Muscle of leg (tissue), 11 donors: ENCODE measurements around the gene SLC19A1. TPM values are rescaled to one million over a fixed set of nuclear protein-coding genes. Genes with fewer than 3 reads are reported as not detected.

Experiments used
- DNase-seq: peaks from one replicate; pipeline ENCODE4 v3.0.0; 2013
- H3K27ac ChIP-seq: one replicate; pipeline ENCODE4 v1.5.1; 2013; ENCODE audit warnings: mild to moderate bottlenecking, low read length, control low read depth
- H3K27me3 ChIP-seq: one replicate; pipeline ENCODE4 v1.6.1; 2013; ENCODE audit warnings: low read length; ENCODE audit not compliant: control insufficient read depth, insufficient read depth
- H3K36me3 ChIP-seq: one replicate; pipeline ENCODE4 v1.6.1; 2013; ENCODE audit warnings: low read length; ENCODE audit not compliant: control insufficient read depth, insufficient read depth
- H3K4me1 ChIP-seq: one replicate; pipeline ENCODE4 v1.6.1; 2013; ENCODE audit warnings: low read length; ENCODE audit not compliant: control insufficient read depth, insufficient read depth
- H3K4me3 ChIP-seq: one replicate; pipeline ENCODE4 v1.5.1; 2013; ENCODE audit warnings: low read length, control low read depth
- H3K9me3 ChIP-seq: replicated peaks from 2 replicates; pipeline ENCODE4 v1.6.1; 2013; ENCODE audit warnings: low read depth, low read length; ENCODE audit not compliant: control insufficient read depth
- WGBS: methylation state at CpG from one replicate; pipeline ENCODE4 v1.1.5; 2013; ENCODE audit warnings: missing lambda C conversion rate; ENCODE audit not compliant: insufficient coverage; 5-methylcytosine and 5-hydroxymethylcytosine counted together
- polyA plus RNA-seq, 8 donors: library from polyadenylated mRNA; unstranded; fragments of 120-200 nt; gene quantifications; one replicate each; pipeline versions ENCODE4 v1.2.1 to v1.2.3, GENCODE V29; 2013; ENCODE audit warnings: inconsistent platforms in 1 of 8, low replicate concordance in 1 of 8; ENCODE audit not compliant: insufficient read length in 8 of 8, insufficient read depth in 1 of 8
- total RNA-seq: library from RNA; stranded (reverse); fragments of 120-200 nt; gene quantifications from one replicate; pipeline ENCODE4 v1.2.4, GENCODE V29; 2013

Gene SLC19A1
- total and polyA plus RNA-seq, 9 donors = 3.2 to 22.8 (median 12.8) TPM

DNA sequence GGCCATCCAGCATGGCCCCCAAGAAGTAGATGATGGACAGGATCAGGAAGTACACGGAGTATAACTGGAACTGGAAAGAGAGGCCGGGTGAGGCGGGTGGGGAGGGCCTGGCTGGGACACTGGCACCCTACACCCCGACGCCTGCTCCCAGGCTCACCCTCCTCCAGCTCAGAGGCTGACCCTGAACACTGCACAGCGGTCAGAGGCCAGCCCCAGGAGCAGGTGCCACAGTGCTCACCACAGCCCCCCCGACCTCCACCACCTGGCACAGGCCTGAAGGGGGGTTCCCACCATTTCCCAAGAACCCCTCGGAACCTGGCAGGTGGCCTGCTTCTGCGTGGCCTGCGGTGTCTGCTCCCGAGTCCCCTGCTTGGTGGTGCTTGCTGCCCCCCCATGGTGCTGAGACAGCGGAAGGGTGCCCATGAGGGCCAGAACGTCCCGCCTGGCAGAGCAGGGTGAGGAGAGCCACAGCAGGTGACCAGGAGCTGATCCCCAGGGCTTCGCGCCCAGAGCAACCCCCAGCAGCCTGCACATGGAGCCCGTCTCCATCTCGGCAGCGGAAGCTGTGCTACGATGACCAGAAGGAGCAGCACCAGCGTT, 26.1 kb downstream of the SLC19A1 start:
- Histone ChIP-seq H3K9me3 (peaks cover 20% of the 10 kb centered on the region), H3K27ac (no peak overlapping the region), H3K4me3 (no peak overlapping the region), H3K36me3 (peaks cover 52% of the 10 kb centered on the region), H3K27me3 (no peaks in the 10 kb centered on the region), H3K4me1 (no peaks in the 10 kb centered on the region)
- WGBS = 95% methylated on average over 16 of the region's 21 CpGs
- no peak for DNase-seq

DNA sequence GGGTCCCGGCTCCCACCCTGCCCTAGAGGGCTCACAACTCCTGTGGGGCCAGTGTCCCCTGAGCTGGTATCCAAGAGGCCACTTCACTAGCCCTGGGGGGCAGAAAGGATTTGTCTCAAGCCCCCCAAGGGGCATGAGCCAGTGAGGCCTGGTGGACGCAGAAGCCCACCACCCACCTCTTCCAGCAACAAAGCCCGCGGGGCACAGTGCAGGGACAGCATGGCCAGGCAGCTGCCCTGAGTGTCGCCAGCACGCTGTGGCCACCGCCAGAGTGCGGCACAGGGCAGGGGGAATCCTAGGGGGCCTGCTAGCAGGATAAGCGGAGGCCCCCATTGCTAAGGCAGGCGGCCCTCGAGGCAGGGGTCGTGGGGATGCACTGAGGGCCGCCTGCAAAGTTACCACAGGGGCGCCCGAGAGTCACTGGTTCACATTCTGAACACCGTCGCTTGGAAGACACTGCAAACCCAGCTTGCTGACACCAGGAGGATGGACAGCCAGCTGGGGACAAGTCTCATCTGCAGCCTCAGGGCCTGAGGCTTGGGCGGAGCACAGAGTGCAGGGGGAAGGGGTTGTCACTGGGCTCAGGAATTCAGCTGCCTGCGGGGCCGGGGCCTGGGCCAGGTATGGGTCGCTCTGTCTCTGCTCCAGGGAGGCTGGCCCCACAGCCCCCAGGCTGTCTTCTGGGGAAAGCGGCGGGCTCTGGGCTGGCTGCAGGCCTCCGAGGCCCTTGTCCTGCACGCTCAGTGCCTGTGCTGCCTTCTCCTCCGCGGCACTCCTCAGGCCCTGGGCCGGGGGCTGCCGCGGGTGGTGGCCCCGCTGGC, 26.8 kb downstream of the SLC19A1 start:
- WGBS = 89% methylated on average over 31 of the region's 31 CpGs
- Histone ChIP-seq H3K27me3 (no peaks in the 10 kb centered on the region), H3K36me3 (peaks cover 50% of the 10 kb centered on the region), H3K4me3 (no peak overlapping the region), H3K4me1 (no peaks in the 10 kb centered on the region), H3K27ac (no peak overlapping the region), H3K9me3 (peaks cover 13% of the 10 kb centered on the region)
- no peak for DNase-seq

- H3K36me3 ChIP-seq = peaks cover 50% of the 10 kb centered on the region
- no peak overlapping the region for H3K27ac ChIP-seq
- 89% methylated on average over 16 of the region's 22 CpGs for WGBS
- no peaks in the 10 kb centered on the region for H3K27me3 ChIP-seq
- H3K4me1 ChIP-seq = no peaks in the 10 kb centered on the region
- no peak for DNase-seq
- no peak overlapping the region for H3K4me3 ChIP-seq
- H3K9me3 ChIP-seq = peaks cover 9% of the 10 kb centered on the region
These were observed 27.8 kb downstream of the SLC19A1 start for GRCh38 chr21:45514311-45515021.

- Histone ChIP-seq H3K9me3 (peaks cover 5% of the 10 kb centered on the region), H3K27ac (no peak overlapping the region), H3K36me3 (peaks cover 50% of the 10 kb centered on the region), H3K27me3 (no peaks in the 10 kb centered on the region), H3K4me3 (no peak overlapping the region), H3K4me1 (no peaks in the 10 kb centered on the region)
- 81% methylated on average over 9 of the region's 11 CpGs for WGBS
- no peak for DNase-seq
These were observed 28.4 kb downstream of the SLC19A1 start for GRCh38 chr21:45513741-45514310.

DNA sequence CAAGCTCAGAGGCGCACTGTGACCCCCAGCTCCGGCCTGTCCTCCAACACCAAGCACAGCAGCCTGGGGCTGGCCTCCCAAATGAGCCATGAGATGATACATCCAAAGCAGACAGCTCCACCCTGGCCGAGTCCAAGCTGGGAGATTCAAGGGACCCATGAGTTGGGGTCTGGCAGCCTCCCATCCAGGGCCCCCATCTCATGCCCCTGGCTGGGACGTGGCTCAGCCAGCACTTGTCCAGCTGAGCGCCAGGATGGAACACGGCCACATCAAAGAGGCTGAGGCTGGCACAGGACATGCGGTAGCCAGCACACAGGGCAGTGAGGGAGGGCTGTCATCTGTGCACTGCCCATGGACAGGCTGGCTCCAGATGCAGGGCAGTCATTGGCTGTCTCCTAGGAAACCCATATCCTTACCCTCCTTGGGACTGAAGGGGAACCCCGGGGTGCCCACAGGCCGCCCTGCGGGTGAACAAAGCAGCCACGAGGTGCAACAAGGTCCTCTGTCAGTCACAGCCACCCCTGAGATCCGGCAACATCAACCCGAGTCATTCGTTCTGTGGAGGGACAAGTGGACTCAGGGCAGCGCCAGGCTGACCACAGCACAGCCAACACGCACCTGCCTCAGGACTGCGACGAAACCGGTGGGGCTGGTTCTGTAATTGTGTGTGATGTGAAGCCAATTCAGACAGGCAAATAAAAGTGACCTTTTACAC, 29.1 kb downstream of the SLC19A1 start:
- Histone ChIP-seq H3K36me3 (peaks cover 50% of the 10 kb centered on the region), H3K4me1 (no peaks in the 10 kb centered on the region), H3K27ac (no peak overlapping the region), H3K9me3 (peaks cover 2% of the 10 kb centered on the region), H3K4me3 (no peak overlapping the region), H3K27me3 (no peaks in the 10 kb centered on the region)
- 86% methylated on average over 17 of the region's 19 CpGs for WGBS
- DNase-seq = no peak

DNA sequence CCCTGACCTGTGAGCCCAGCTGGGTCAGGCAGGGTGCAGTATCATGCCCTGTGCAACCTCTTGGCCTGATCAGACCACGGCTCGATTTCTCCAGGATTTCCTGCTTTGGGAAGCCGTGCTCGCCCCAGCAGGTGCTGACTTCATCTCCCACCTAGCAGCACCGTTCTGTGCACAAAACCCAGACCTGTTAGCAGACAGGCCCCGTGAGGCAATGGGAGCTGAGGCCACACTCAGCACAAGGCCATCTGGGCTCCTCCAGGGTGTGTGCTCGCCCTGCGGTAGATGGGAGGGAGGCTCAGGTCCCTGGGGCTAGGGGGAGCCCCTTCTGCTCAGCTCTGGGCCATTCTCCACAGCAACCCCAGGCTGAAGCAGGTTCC, 29.6 kb downstream of the SLC19A1 start:
- no peaks in the 10 kb centered on the region for H3K27me3 ChIP-seq
- H3K4me1 ChIP-seq = no peaks in the 10 kb centered on the region
- H3K9me3 ChIP-seq = peaks cover 2% of the 10 kb centered on the region
- no peak overlapping the region for H3K27ac ChIP-seq
- no peak for DNase-seq
- no peak overlapping the region for H3K4me3 ChIP-seq
- peaks cover 50% of the 10 kb centered on the region for H3K36me3 ChIP-seq
- WGBS = 72% methylated on average over 4 of the region's 8 CpGs

GRCh38 chr21:45511661-45512431, 30.4 kb downstream of the SLC19A1 start:
- DNase-seq = no peak
- H3K36me3 ChIP-seq = peaks cover 49% of the 10 kb centered on the region

DNA sequence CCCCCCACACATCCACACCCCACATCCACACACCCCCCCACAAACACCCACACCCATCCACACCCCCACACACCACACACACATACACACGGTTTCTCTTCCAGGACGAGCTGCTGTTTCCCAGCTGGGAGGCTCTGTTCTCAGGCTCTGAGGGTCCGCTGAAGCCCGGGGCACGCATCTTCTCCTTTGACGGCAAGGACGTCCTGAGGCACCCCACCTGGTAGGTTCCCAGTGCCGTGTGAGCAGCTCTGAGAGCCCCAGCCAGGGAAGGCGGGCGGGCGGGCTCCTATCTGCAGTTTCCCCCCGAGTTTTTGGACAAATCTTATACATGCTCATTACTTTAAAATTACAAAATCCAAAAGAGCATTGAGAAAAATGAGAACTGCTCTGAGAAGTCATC, 31.2 kb downstream of the SLC19A1 start:
- Histone ChIP-seq H3K9me3 (no peaks in the 10 kb centered on the region), H3K27ac (no peak overlapping the region), H3K27me3 (no peaks in the 10 kb centered on the region), H3K4me3 (no peak overlapping the region), H3K36me3 (peaks cover 42% of the 10 kb centered on the region), H3K4me1 (no peaks in the 10 kb centered on the region)
- WGBS = 60% methylated on average over 6 of the region's 12 CpGs
- no peak for DNase-seq

More at GRCh38 chr21:45511661-45512431, 30.4 kb downstream of the SLC19A1 start:
- Histone ChIP-seq H3K27ac (no peak overlapping the region), H3K9me3 (no peaks in the 10 kb centered on the region), H3K27me3 (no peaks in the 10 kb centered on the region), H3K4me1 (no peaks in the 10 kb centered on the region), H3K4me3 (no peak overlapping the region)
- WGBS = 87% methylated on average over 34 of the region's 35 CpGs

- DNase-seq = no peak
- H3K9me3 ChIP-seq = no peaks in the 10 kb centered on the region
- H3K36me3 ChIP-seq = peaks cover 40% of the 10 kb centered on the region
- no peak overlapping the region for H3K27ac ChIP-seq
- H3K4me1 ChIP-seq = no peaks in the 10 kb centered on the region
- WGBS = 96% methylated on average over 5 of the region's 11 CpGs
- no peak overlapping the region for H3K4me3 ChIP-seq
- H3K27me3 ChIP-seq = no peaks in the 10 kb centered on the region
These were observed 31.7 kb downstream of the SLC19A1 start for GRCh38 chr21:45510466-45510955.
